B cell (primary cell): ENCODE data around the gene UBA3. TPM values are rescaled to one million over a fixed set of nuclear protein-coding genes. Genes with fewer than 3 reads are reported as not detected.

Experiments
- ATAC-seq: fragments of 200-7000 bp; cut with Tn5 transposase; one replicate; pipeline ENCODE4 v1.10.0; 2021; ENCODE audit warnings: low read depth, mild to moderate bottlenecking, moderate number of reproducible peaks, moderate library complexity
- CTCF ChIA-PET: fragments of 350-600 bp; sonication (Branson Sonifier 250); formaldehyde crosslinking; loops from one replicate; lab custom pipeline; 2021; ENCODE audit warnings: antibody characterized with exemption, inconsistent platforms; lab: Charles Lee
- POLR2A ChIA-PET: fragments of 350-600 bp; sonication (Branson Sonifier 250); formaldehyde crosslinking; loops from one replicate; lab custom pipeline; 2021; ENCODE audit warnings: antibody characterized with exemption; lab: Charles Lee
- DNase-seq: peaks from one replicate; pipeline ENCODE4 v3.0.0; 2013
- H2AFZ ChIP-seq: 2 replicates; pipeline ENCODE4 v1.6.1; 2012; ENCODE audit warnings: mild to moderate bottlenecking, low read depth, low read length; ENCODE audit not compliant: insufficient read depth, poor library complexity, severe bottlenecking
- H3K27ac ChIP-seq, 2 donors: 1 replicate in 1 of 2; 2 replicates in 1 of 2; pipeline ENCODE4 v1.5.1; 2012 to 2013; ENCODE audit warnings: low read length in 2 of 2, mild to moderate bottlenecking in 2 of 2, moderate library complexity in 1 of 2
- H3K27me3 ChIP-seq, 4 experiments: fragments of 200-600 bp in 1 of 4; sonication (generic) in 1 of 4; replicated peaks in 1 of 4; 1 replicate in 2 of 4; 2 replicates in 2 of 4; pipeline versions ENCODE4 v1.6.1 to v1.7.0; 2013 to 2016; ENCODE audit warnings: low read length in 3 of 4, mild to moderate bottlenecking in 2 of 4, mixed read lengths in 1 of 4, moderate library complexity in 1 of 4; ENCODE audit not compliant: insufficient read depth in 4 of 4, control insufficient read depth in 3 of 4; ENCODE audit errors: control extremely low read depth in 1 of 4
- H3K36me3 ChIP-seq, 2 experiments: replicated peaks in 1 of 2; 1 replicate in 1 of 2; 2 replicates in 1 of 2; pipeline versions ENCODE4 v1.6.1 to v1.7.1; 2013; ENCODE audit warnings: low read length in 1 of 2; ENCODE audit not compliant: insufficient read depth in 2 of 2, control insufficient read depth in 1 of 2; ENCODE audit errors: control extremely low read depth in 1 of 2, extremely low read depth in 1 of 2
- H3K4me1 ChIP-seq, 2 donors: fragments of 200-600 bp in 1 of 2; sonication (generic) in 1 of 2; 1 replicate in 1 of 2; 2 replicates in 1 of 2; pipeline versions ENCODE4 v1.5.1 to v1.6.1; 2013 to 2017; ENCODE audit warnings: low read length in 2 of 2; ENCODE audit not compliant: control insufficient read depth in 2 of 2, insufficient read depth in 2 of 2
- H3K4me2 ChIP-seq: replicated peaks from 2 replicates; pipeline ENCODE3; 2012; ENCODE audit warnings: mild to moderate bottlenecking, low read depth, low read length; ENCODE audit not compliant: poor library complexity, severe bottlenecking
- H3K4me3 ChIP-seq, 5 experiments: fragments of 200-600 bp in 1 of 5; sonication (generic) in 1 of 5; 1 replicate in 3 of 5; 2 replicates in 2 of 5; pipeline versions ENCODE4 v1.5.1 to v1.7.0; 2011 to 2016; ENCODE audit warnings: low read length in 4 of 5, mild to moderate bottlenecking in 4 of 5, low read depth in 2 of 5, control low read depth in 1 of 5, moderate library complexity in 1 of 5; ENCODE audit not compliant: insufficient read depth in 1 of 5; ENCODE audit errors: control extremely low read depth in 1 of 5, extremely low read depth in 1 of 5
- H3K79me2 ChIP-seq: fragments of 200-600 bp; sonication (generic); one replicate; pipeline ENCODE4 v1.6.0; 2016; ENCODE audit warnings: low read length; ENCODE audit not compliant: control insufficient read depth, insufficient read depth
- H3K9ac ChIP-seq: fragments of 200-600 bp; sonication (generic); 2 replicates; pipeline ENCODE4 v1.6.1; 2017; ENCODE audit warnings: mild to moderate bottlenecking, low read length, moderate library complexity
- H3K9me3 ChIP-seq, 3 donors: one replicate each; pipeline versions ENCODE4 v1.6.1 to v1.7.1; 2013; ENCODE audit warnings: low read length in 2 of 3; ENCODE audit not compliant: control insufficient read depth in 2 of 3, insufficient read depth in 1 of 3; ENCODE audit errors: control extremely low read depth in 1 of 3
- H4K20me1 ChIP-seq: 2 replicates; pipeline ENCODE4 v1.6.0; 2012; ENCODE audit warnings: mild to moderate bottlenecking, low read length; ENCODE audit not compliant: insufficient read depth, control insufficient read depth, poor library complexity, severe bottlenecking
- H3K27ac Mint-ChIP-seq: one replicate; pipeline ENCODE4 v1.8.0; 2021; ENCODE audit warnings: mixed read lengths
- H3K27me3 Mint-ChIP-seq: one replicate; pipeline ENCODE4 v1.8.0; 2021; ENCODE audit warnings: mixed read lengths
- H3K4me1 Mint-ChIP-seq: one replicate; pipeline ENCODE4 v1.8.0; 2021; ENCODE audit warnings: mixed read lengths
- H3K4me3 Mint-ChIP-seq: one replicate; pipeline ENCODE4 v1.8.0; 2021; ENCODE audit warnings: mixed read lengths
- H3K9me3 Mint-ChIP-seq: one replicate; pipeline ENCODE4 v1.8.0; 2022; ENCODE audit warnings: mixed read lengths; ENCODE audit not compliant: insufficient read depth
- EZH2 ChIP-seq: IDR thresholded peaks from 2 replicates; pipeline ENCODE4 v1.6.1; 2012; ENCODE audit warnings: borderline replicate concordance, low read depth, mild to moderate bottlenecking, moderate library complexity, low read length; ENCODE audit not compliant: insufficient read depth, poor library complexity, severe bottlenecking
- WGBS: methylation state at CpG from one replicate; pipeline ENCODE4 v1.1.5; 2013; ENCODE audit warnings: missing lambda C conversion rate; ENCODE audit not compliant: insufficient coverage; 5-methylcytosine and 5-hydroxymethylcytosine counted together
- intact Hi-C: fragments of 100-400 bp; cut with micrococcal nuclease; formaldehyde crosslinking; loops from one replicate; pipeline ENCODE4 v1.10.0; 2022
- polyA plus RNA-seq: library from polyadenylated mRNA; depleted of rRNA; stranded (reverse); fragments of >200 nt; gene quantifications from 2 replicates; pipeline ENCODE4 v1.2.3, GENCODE V29; 2012
- total RNA-seq, 2 donors: library from RNA; stranded (reverse); fragments of 120-200 nt in 1 of 2; gene quantifications; 1 replicate in 1 of 2; 2 replicates in 1 of 2; pipeline versions ENCODE4 v1.2.3 to v1.2.4, GENCODE V29; 2013 to 2022
- TF ChIP-seq, protein P1 (sequence below): fragments of 200-600 bp; IDR thresholded peaks from one replicate; pipeline ENCODE4 v1.8.0; 2022; ENCODE audit warnings: antibody characterized with exemption, mild to moderate bottlenecking

Gene UBA3
- total and polyA plus RNA-seq, 2 donors (not counting 1 experiment from before 2014, with no cell fraction given) = 42.2 to 99.8 TPM

DNA sequence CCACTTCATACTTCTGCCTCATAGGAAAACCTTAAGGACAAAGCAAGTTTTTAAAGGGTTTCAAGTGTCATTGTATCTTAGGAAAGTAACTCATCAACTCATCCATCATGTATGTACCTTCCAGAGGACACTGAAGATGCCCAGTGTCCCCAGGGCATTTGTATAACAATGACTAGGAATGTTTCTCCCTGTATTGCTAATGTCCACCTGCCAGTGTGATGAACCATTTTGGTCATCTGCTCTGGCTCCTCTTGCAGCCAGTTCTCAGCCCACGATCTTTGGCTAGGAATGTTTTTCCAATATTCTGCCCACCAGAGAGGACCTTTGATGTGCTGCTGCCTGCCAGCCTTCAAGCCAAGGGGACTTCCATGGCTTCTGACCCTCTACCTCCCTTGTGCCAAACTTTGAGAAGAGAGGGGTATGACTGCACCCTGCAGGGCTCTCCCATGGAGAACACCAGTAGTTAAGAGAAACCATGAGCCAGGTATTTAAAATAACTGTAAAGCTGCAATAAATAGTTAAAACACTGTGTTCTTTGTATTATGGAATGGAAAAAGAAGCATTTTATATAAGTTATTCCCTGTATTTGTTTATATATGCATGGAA lies 30.9 kb upstream of the UBA3 start:
- intact Hi-C loops = no loop called here
- no peaks in the 10 kb centered on the region for H3K27me3 ChIP-seq
- H3K9me3 Mint-ChIP-seq = no peaks in the 10 kb centered on the region
- no peaks in the 10 kb centered on the region for H4K20me1 ChIP-seq
- ATAC-seq = no peak
- no peaks in the 10 kb centered on the region for H3K79me2 ChIP-seq
- no peak overlapping the region for H3K4me2 ChIP-seq
- peaks cover 0 to 2% of the 10 kb centered on the region in 2 experiments for H3K36me3 ChIP-seq
- no peak overlapping the region for H3K27ac Mint-ChIP-seq
- DNase-seq = no peak
- no peaks in the 10 kb centered on the region for H3K9me3 ChIP-seq
- ChIA-PET CTCF (interaction anchor here (0.6 to 1.0 kb wide), 2 partner anchors 10 to 28 kb away, joined by 3 to 4 read pairs; no protein-coding TSS in a partner anchor), POLR2A (no interaction called here)
- WGBS = 100% methylated on average over 1 of the region's 1 CpG
- no peaks in the 10 kb centered on the region for H3K27me3 Mint-ChIP-seq
- no peak overlapping the region for H3K4me3 ChIP-seq
- H3K27ac ChIP-seq = no peak overlapping the region
- H3K4me1 ChIP-seq = no peaks in the 10 kb centered on the region
- H2AFZ ChIP-seq = no peak overlapping the region
- H3K4me3 Mint-ChIP-seq = no peak overlapping the region
- peaks cover 2% of the 10 kb centered on the region for H3K4me1 Mint-ChIP-seq
- TF ChIP-seq EZH2 = no peak
- TF ChIP-seq, protein P1, sequence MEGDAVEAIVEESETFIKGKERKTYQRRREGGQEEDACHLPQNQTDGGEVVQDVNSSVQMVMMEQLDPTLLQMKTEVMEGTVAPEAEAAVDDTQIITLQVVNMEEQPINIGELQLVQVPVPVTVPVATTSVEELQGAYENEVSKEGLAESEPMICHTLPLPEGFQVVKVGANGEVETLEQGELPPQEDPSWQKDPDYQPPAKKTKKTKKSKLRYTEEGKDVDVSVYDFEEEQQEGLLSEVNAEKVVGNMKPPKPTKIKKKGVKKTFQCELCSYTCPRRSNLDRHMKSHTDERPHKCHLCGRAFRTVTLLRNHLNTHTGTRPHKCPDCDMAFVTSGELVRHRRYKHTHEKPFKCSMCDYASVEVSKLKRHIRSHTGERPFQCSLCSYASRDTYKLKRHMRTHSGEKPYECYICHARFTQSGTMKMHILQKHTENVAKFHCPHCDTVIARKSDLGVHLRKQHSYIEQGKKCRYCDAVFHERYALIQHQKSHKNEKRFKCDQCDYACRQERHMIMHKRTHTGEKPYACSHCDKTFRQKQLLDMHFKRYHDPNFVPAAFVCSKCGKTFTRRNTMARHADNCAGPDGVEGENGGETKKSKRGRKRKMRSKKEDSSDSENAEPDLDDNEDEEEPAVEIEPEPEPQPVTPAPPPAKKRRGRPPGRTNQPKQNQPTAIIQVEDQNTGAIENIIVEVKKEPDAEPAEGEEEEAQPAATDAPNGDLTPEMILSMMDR = no peak
- H3K9ac ChIP-seq = no peak overlapping the region

DNA sequence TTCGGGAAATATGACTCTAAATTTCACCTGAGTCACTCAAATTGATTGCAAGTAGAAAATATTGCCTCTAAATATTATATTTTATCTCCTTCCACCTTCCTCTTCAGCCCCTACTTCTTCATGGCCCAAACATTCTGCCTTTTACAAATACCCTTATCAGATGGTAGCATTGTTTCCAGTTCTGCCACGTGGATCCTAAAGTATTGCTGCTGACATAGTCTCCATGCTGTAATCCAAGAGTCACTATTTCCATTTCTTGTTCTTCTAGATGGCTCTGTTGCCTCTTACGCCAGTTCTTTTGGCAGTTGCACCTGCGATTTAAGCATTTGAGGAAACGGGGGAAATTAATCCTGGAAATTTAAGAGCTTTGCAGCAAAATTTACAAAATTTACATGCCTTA lies 28.6 kb upstream of the UBA3 start:
- Mint-ChIP-seq H3K9me3 (no peaks in the 10 kb centered on the region), H3K4me1 (peaks cover 13% of the 10 kb centered on the region), H3K27me3 (no peaks in the 10 kb centered on the region), H3K27ac (no peak overlapping the region), H3K4me3 (no peak overlapping the region)
- H3K27ac ChIP-seq = no peak overlapping the region
- no peak overlapping the region for H2AFZ ChIP-seq
- H3K27me3 ChIP-seq = no peaks in the 10 kb centered on the region
- TF ChIP-seq, protein P1 = no peak
- TF ChIP-seq EZH2 = no peak
- no peak for DNase-seq
- H4K20me1 ChIP-seq = peaks cover 3% of the 10 kb centered on the region
- intact Hi-C loops = no loop called here
- ChIA-PET POLR2A (interaction anchor here (0.6 to 0.7 kb wide), 2 partner anchors 15 to 33 kb away, joined by 5 to 9 read pairs; no protein-coding TSS in a partner anchor), CTCF (interaction anchor here (0.8 kb wide), 1 partner anchor 11 kb away, joined by 3 read pairs; no protein-coding TSS in a partner anchor)
- 50% methylated on average over 1 of the region's 5 CpGs for WGBS
- no peak overlapping the region for H3K9ac ChIP-seq
- H3K4me2 ChIP-seq = no peak overlapping the region
- peaks cover 7% of the 10 kb centered on the region for H3K79me2 ChIP-seq
- H3K4me1 ChIP-seq = peaks cover 0 to 3% of the 10 kb centered on the region in 2 donors
- no peak for ATAC-seq
- peaks cover 0 to 16% of the 10 kb centered on the region in 2 experiments for H3K36me3 ChIP-seq
- no peak overlapping the region for H3K4me3 ChIP-seq
- no peaks in the 10 kb centered on the region for H3K9me3 ChIP-seq
